Urothelium cell line (cell line): ENCODE results near the gene FAIM2.
"Not testable (repeated sequence)": the region's sequence is repeated elsewhere in the genome, so short reads cannot be mapped to it uniquely, and the experiment has no call there.

Experiments used
- DNase-seq: peaks from one replicate; pipeline ENCODE4 v3.0.0; 2011; ENCODE audit warnings: low spot score, mixed read lengths
- FAIRE-seq: peaks from 2 replicates; lab custom pipeline; 2011; peaks lifted over from hg19 to GRCh38; lab: Jason Lieb, UNC

Gene FAIM2

GRCh38 chr12:49882248-49882850 lies 21.4 kb downstream of the FAIM2 start:
- FAIRE-seq, result no peak

GRCh38 chr12:49881415-49882247 lies 22.1 kb downstream of the FAIM2 start:
- DNase-seq (no peak), FAIRE-seq (no peak)

More at GRCh38 chr12:49882248-49882850, 21.4 kb downstream of the FAIM2 start:
- no peak for DNase-seq

- FAIRE-seq, result no peak
- no peak for DNase-seq
These were observed 22.8 kb downstream of the FAIM2 start for GRCh38 chr12:49880756-49881414.

- FAIRE-seq, result peak; percentile 99
- DNase-seq, result not testable (repeated sequence)
These were observed 24.6 kb downstream of the FAIM2 start for GRCh38 chr12:49879065-49879464.

GRCh38 chr12:49878021-49878420 lies 25.7 kb downstream of the FAIM2 start:
- DNase-seq (no peak), FAIRE-seq (no peak)

GRCh38 chr12:49877066-49877465 lies 26.6 kb downstream of the FAIM2 start:
- DNase-seq, result no peak

GRCh38 chr12:49876070-49876469 lies 27.6 kb downstream of the FAIM2 start:
- DNase-seq, result no peak
- FAIRE-seq, result no peak

More at GRCh38 chr12:49877066-49877465, 26.6 kb downstream of the FAIM2 start:
- FAIRE-seq, result no peak

GRCh38 chr12:49875115-49875720 lies 28.5 kb downstream of the FAIM2 start:
- no peak for DNase-seq
- no peak for FAIRE-seq

GRCh38 chr12:49874142-49874897 lies 29.4 kb downstream of the FAIM2 start:
- DNase-seq, result no peak
- no peak for FAIRE-seq

- no peak for DNase-seq
- FAIRE-seq, result no peak
These were observed 30.3 kb downstream of the FAIM2 start for GRCh38 chr12:49873361-49873934.

GRCh38 chr12:49872781-49873181 lies 30.9 kb downstream of the FAIM2 start:
- no peak for FAIRE-seq
- no peak for DNase-seq

GRCh38 chr12:49872381-49872780 lies 31.3 kb downstream of the FAIM2 start:
- no peak for DNase-seq
- FAIRE-seq, result no peak

- not testable (repeated sequence) for DNase-seq, FAIRE-seq
These were observed 31.9 kb downstream of the FAIM2 start for GRCh38 chr12:49871811-49872251.

- FAIRE-seq, result no peak
- no peak for DNase-seq
These were observed 32.5 kb downstream of the FAIM2 start for GRCh38 chr12:49871263-49871561.

GRCh38 chr12:49870501-49871262 lies 33.0 kb downstream of the FAIM2 start:
- FAIRE-seq (no peak), DNase-seq (no peak)

- no peak for DNase-seq
- no peak for FAIRE-seq
These were observed 33.7 kb downstream of the FAIM2 start for GRCh38 chr12:49869816-49870500.

GRCh38 chr12:49868952-49869815 lies 34.5 kb downstream of the FAIM2 start:
- DNase-seq, result no peak
- no peak for FAIRE-seq

GRCh38 chr12:49868449-49868848 lies 35.3 kb downstream of the FAIM2 start:
- no peak for FAIRE-seq
- no peak for DNase-seq
